ENCODE measurements around the gene BTBD2.

- no peak for TF ChIP-seq EP300 (IDR thresholded peaks at IDR 0.05)
- TF ChIP-seq, protein P1, sequence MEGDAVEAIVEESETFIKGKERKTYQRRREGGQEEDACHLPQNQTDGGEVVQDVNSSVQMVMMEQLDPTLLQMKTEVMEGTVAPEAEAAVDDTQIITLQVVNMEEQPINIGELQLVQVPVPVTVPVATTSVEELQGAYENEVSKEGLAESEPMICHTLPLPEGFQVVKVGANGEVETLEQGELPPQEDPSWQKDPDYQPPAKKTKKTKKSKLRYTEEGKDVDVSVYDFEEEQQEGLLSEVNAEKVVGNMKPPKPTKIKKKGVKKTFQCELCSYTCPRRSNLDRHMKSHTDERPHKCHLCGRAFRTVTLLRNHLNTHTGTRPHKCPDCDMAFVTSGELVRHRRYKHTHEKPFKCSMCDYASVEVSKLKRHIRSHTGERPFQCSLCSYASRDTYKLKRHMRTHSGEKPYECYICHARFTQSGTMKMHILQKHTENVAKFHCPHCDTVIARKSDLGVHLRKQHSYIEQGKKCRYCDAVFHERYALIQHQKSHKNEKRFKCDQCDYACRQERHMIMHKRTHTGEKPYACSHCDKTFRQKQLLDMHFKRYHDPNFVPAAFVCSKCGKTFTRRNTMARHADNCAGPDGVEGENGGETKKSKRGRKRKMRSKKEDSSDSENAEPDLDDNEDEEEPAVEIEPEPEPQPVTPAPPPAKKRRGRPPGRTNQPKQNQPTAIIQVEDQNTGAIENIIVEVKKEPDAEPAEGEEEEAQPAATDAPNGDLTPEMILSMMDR (IDR thresholded peaks at IDR 0.05) = no peak
- no peak for TF ChIP-seq POLR2AphosphoS5 (IDR thresholded peaks at IDR 0.05)
- no peak for TF ChIP-seq POLR2A (IDR thresholded peaks at IDR 0.05)
Measured at GRCh38 chr19:1974381-1975161, 40.9 kb downstream of the BTBD2 start.

Data from sigmoid colon (tissue), 4 donors.